ENCODE data around the gene VAV2.
A peak's percentile ranks its signal among the peaks of the same experiment; 100 is the strongest.

Gene VAV2

DNA sequence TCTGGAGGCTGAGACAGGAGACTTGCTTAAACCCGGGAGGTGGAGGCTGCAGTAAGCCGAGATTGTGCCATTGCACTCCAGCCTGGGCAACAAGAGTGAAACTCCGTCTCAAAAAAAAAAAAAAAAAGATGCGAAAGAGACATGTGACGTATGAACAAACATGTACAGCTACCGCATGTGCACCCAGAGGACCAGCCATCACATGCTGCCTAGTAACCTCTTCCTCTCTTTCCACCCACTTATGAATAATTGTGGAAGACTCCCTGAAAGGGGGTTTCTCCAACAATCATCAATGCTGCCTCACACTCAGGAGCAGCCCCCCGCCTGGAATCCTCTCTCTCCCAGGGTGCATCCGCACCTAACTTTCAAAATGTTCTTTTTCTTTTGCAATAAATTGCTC lies 256.2 kb downstream of the VAV2 start:
- no peak for DNase-seq

DNA sequence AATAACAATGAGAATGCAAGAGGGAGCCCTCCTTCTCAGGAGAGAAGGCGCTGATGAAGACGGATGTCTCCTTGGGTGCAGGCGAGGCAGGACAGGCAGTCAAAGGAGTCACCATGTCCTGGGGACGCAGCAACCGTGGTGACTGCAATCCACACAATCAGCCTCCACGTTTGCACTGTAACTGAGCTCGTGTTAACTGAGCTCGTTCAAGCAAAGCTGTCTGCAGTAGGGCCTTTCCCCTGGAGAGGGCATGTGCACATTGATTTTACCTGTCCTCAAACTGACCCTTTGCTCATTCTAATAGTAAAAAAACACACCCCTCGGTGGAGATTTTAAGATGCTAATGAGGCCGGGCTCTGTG lies 256.7 kb downstream of the VAV2 start:
- DNase-seq = no peak

DNA sequence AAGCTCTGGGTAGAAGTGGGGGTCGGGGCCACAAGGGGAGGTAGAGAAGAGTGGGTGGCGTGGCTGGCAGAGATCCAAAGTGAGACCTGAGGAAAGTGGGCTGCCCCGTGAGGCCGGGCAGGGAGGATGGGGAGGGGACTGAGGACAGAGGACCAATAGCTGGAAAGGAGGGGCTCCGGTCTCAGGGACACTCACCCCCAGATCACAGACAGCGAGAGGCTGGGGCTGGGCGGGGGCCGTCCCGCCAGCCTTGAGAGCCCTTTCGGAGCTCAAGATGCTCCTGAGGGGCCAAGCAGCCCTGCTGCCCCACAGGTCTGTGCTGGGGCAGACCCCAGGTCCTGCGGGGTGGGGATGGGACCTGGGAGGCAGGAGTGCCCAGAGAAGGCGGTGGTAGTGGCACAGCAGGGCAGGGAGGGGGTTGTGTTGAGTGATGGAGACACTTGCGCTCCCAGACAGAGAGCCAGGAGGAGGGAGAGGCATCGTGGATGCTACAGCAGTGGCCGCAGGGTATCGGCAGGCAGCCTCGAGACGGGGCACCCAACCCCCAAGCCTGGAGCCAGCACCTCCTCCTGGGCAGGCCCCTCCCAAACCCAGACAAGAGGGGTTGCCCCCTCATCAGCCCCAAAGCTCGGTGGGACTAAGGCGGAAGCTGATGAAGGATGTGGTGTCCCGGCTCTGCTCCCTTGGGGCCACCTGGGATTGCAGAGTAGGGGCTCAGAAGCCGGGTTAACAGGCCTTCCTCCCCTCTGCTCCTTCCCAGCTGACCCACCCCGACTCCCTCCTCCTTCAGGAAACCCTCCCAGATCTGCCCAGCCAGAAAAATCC lies 257.3 kb downstream of the VAV2 start:
- no peak for DNase-seq

DNA sequence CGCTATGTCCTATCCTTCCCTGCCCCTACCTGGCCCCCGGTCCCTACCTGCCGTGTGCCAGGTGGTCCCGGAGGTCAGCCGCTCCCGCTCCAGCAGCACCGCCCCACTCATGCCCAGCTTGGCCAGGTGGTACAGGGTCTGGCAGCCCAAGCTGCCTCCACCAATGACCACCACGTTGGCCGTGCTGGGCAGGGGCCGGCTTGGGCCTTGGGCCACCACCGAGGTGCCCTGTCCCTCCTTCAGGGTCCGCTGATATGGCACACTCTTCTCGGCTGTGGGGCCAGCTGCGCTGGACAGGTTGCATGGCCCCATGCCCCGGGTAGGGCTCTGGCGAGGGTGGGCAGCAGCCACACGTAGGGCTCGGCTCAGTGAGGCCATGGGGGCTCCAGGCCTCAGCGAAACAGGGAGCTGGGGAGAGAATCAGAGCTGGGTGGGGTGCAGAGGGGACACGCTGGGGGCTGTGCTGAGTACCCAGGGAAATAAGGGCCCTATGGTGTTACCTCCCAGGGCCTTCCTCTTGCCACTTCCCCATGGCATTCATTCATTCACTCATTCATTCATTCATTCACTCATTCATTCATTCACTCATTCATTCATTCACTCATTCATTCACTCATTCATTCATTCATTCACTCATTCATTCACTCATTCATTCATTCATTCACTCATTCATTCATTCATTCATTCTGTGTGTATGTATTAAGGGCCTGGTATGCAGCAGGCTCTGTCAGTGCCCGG lies 258.2 kb downstream of the VAV2 start:
- DNase-seq = no peak

DNA sequence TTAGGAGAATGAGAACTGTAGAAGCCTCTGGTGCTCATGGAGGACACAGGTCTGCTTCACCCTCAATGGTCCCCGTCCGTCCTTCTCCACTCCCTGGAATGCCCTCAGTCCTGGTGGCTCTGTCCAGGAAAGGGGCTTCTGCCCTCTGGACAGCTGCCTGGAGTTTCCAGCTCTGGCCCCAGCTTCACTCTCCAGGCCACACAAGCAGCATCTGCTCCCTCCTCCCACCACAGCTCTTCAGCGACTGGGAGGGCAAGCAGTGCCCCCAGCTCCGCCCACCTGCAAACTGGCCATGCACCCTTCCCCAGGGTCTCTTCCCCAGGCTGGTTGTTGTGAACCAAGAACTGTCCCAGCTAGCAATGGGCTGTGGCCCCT lies 258.7 kb downstream of the VAV2 start:
- DNase-seq = no peak

DNA sequence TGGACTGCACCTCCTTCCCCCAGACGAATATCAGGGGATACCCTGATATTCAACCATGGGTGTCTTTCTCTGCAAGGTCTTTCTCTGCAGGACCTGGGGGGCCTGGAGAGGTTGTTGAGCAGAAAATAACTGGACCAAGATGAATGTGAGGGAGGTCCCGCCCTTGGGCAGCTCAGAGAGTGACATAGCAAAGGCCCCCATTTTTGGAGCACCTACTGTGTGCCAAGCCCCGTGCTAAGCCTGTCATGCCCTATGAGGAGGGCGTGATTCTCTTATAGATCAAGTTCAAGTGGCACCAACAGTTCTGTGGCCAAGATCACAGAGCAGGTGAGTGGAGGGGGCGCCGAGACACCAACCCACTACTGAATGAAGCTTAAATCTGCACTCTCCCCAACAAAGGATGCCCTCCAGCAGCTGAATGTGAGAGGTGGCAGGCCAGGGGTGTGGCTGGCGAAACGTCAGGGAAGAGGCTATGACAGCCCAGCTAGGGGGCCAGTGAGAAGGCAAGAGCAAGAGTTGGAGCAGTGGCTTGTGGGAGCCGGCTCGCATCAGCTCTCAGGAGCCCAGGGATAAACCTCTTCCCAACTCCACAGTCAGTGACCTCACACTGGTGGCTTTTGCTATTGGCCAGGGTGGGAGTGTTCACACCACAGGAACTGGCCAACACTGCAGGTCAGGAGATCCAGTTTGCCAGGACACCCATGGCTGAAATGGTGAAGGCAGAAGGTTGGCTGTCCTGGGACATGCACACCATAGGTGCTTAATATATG lies 259.3 kb downstream of the VAV2 start:
- DNase-seq = no peak

DNA sequence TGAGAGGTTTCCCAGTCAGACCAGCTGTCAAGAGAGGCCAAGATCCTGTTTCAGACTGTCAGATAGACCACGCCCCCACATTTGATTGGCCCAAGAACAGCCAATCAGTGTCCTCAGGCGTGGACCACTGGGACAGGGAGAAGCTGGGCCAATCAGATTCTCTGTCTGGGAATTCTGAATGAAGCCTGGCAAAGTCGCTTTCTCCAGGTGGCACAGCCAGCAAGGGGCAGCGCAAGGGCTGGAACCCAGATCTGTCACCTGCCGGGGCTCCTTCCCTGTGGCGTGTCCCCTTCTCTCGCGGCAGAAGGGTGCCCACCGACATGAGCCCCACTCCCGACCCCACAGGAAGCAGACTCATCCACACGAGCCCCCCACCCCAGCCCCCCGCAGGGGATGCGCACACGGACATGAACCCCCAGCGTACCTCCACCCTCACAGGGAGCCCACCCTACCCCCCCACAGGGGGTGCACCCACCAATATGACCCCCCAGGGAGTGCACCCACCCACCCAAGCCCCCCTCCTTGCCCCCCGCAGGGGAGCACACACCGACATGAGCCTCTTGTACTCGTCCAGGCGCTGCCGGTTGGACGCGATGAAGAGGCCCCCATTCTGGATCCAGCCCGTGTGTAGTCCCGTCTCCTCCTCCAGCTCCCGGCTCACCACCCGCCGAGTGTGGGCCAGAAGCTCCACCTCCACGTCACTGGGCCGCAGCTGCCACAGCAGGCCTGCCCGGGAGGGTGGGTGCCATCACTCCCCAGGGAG lies 260.1 kb downstream of the VAV2 start:
- DNase-seq = peak; percentile 81

DNA sequence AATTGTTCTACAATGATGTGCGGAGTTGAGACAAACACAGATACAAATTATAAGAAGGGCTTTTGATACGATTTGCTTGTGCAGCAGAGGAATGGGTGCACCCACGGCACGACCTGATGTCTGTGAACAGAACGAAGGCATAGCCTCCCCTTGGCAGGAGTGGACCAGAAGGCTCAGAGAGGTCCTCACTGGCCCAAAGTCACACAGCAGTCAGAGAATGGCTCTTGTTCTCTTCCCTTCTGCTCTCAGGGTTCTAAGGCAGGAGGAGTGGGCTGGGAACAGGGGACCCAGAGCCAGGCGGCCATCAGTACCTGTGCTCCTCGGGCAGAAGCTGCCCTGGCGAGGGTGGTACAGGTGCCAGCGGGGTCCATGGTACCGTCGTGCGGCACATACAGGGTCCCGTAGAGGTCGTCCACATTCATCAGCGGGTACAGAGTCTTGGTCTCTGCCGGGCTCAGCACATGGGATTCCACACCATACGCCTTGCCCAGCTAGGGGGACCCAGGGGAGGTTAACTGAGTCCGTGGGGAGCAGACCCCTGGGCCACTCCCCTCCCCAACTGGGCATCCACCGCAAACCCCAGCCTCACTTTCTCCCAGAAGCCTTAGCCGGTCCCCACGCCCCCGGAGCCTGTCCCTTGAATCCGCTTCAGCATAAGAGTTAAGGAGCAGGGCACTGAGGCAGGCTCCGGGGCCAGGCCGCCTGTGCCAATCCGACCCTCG lies 261.0 kb downstream of the VAV2 start:
- DNase-seq = no peak

DNA sequence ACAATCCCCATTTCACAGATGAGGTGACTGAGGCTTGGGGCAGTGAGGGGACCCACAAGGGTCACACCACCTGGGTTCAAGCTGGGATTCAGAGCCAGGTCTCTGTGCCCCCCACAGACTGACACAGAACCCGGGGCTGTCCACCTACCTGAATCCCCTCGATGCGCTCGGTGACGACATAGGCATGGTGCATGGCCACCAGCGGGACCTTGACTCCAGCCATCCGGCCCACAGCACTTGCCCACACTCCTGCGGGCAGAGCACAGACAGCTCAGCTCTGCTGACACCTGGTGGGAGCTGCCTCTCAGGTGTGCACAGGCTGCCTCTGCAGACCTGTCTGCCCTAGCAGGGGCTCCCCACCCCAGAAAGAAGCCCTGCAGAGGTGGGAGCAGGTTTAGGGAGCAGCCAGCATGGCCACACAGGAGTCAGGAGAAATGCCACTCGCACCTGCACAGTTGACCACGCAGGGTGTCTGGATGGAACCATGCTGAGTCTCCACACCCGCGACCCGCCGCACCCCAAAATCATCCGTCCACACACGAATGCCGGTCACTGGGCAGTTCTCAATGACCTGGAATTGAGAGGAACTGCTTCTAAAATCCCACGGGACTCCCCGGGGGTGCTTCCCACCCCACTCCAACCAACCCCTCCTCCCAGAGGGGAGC lies 262.4 kb downstream of the VAV2 start:
- DNase-seq = no peak

DNA sequence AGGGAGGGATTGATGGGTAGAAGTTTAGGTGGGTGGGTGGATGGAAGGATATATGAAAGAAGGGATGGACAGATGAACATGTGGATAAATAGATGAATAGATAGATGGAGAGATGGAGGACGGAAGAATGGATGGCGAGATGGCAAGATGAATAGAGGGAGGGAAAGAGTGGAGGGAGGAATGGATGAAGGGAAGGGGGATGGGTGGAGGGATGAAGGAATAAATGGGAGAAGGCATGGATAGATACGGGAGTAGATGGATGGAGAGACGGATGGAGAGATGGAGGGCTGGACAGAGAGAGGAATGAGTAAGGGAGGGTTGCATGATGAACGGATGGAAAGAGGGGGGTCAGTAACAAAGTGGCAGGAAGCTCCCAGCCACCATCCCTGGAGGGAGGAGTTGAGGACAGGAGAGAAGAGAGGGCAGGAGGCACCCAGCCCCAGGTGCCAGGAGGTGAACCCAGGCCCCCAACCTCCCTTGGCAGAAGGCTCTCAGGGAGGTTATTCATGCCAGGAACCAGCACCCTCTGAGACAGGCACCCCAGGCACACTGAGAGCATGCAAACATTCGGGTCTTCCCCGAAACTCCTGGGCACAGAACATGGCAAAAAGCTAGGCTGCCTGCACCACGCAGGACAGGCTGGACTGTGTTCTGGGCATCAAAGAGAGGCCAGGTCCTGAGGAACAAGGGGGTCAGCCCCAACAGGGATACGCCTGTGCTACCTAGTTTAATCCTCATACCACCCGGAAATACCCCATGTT lies 263.1 kb downstream of the VAV2 start:
- DNase-seq = no peak

DNA sequence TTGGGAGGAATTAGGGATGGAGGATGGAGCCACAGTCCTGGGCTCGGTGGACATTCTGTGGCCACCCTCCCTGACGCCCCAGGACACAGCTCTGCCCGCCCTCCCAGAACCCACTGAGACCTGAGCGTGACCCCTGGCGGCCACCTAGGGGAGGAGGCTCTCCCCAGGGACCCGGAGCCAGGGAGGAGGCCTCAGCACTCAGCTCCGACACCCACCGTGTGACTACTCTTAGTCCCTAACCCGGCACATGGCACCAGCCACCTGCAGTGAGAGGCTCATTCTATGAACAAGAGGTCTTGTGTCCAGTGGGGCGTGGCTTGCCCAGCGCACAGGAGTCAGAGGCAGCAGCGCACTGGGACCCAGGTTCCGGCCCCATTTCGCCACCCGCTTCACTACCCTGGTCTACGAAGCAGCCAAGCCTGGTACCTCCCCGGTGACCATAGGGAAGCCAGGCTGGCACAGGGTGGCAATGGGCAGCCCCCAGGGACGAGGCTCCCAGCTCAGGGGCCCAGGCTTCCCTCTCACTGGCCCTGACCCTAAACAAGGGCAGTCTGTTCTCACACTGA lies 264.2 kb downstream of the VAV2 start:
- DNase-seq = no peak

DNA sequence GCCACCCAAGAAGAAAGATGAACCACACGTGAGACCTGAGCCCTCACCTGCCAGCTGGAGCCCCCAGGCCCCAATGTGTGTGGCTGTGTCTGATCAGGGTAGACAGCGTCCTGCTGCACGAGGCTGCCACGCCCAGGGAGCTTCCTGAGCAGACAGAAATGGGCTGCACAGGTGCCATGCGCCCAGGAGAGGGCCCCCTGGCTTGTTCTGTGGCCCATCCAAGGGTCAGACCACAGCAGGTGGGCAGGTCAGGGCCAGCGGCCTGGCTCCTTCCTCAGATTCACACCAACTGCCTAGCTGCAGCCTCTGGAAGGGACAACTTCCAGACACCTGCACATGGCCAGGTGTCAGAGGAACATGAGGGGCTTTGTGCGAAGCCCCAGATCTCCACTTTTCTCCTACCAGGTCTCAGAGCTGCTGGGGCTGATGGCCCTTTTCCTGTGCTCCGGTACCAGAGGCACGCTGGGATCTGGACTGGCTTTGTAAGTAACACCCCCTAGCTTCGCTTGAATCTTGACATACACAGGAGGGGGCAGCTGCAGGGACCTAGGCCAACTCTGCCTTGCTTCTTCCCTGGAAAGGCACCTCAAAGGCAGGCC lies 264.7 kb downstream of the VAV2 start:
- DNase-seq = no peak

DNA sequence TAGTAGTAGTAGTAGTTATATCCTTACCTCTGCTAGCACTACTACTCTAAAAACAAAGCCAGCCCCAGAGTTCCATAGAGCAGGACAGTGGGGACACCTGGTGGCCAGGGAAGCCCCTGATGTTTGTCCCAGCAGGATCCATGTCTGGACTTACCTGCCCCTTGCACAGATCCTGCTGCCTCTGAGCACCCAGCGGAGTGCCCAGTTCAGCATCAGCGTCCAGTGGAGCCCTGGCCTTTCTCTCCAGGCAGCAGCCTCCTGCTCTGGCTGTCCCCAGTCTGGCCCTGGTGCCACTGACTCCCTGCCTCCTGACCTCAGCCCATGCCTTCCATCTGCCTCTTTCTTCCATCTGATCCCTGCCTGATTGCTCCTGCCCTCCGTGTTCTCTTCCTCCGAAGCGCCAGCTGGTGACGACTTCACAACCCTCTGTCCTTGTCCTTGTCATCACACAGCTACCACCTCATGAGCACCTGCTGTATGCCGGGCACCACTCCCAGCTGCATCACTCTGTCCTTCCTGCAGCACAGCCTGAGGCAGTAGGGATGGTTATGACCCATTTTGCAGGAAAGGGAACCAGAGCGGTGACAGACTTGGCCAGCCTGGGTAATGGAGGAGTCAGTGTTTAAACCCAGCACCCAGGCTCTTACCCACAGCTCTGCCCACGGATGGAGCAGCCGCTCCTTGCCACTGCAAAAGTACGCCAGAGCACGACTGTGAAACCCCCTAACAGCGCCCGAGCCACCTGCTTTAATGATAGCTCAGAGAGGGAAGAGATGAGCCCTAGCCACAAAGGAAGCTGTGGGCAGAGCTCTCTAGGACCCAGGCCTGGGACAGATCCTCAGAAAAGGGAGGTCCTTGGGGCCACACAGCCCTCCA lies 265.5 kb downstream of the VAV2 start:
- DNase-seq = peak; percentile 20

DNA sequence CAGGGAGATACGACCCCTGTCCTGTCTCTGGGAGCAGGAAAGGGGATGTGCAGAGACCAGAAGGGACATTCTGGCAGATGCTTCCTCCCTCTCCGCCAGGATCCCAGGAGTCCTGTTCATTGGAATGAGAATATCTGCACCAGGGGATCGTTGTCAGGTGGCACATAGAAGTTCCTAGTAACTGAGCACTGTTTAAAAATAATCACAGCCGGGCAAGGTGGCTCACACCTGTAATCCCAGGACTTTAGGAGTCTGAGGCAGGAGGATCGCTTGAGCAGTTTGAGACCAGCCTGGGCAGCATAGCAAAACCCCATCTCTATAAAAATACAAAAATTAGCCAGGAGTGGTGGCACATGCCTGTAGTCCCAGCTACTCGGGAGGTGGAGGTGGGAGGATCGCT lies 266.2 kb downstream of the VAV2 start:
- no peak for DNase-seq

DNA sequence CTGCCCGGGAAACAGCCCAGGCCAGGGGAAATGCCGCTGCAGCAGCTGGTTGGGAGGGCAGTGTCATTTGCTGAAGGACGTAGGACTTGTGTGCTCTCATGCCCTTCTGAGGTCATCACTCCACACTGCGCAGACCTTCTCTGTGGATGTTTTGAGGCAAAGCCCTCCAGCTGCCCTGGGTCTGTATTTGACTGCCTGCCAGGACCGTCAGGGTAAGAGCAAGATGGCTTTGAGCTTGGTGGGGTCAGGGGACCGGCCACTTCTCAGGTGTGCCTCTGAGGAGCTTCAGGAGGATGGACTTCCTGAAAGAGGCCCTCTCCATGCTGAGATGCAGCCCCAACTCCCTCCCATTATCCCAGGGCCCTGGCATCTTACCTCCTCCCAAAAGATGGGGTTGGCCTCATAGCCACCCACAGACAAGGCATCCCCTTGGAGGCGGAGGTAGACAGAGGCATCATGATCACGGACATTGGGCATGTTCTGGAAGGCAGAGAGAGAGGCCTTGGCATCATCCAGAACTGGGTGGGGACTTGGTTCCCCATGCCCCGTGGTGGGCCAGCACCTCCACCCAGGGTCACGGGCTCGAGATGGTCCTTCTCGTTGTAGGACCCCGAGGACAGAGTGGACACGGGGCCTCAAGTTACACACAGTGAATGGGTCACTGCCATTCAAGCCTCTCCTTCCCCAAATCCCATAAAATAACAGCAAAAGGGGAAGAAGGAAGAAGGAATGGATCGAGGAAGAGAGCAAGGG lies 273.4 kb downstream of the VAV2 start:
- no peak for DNase-seq

DNA sequence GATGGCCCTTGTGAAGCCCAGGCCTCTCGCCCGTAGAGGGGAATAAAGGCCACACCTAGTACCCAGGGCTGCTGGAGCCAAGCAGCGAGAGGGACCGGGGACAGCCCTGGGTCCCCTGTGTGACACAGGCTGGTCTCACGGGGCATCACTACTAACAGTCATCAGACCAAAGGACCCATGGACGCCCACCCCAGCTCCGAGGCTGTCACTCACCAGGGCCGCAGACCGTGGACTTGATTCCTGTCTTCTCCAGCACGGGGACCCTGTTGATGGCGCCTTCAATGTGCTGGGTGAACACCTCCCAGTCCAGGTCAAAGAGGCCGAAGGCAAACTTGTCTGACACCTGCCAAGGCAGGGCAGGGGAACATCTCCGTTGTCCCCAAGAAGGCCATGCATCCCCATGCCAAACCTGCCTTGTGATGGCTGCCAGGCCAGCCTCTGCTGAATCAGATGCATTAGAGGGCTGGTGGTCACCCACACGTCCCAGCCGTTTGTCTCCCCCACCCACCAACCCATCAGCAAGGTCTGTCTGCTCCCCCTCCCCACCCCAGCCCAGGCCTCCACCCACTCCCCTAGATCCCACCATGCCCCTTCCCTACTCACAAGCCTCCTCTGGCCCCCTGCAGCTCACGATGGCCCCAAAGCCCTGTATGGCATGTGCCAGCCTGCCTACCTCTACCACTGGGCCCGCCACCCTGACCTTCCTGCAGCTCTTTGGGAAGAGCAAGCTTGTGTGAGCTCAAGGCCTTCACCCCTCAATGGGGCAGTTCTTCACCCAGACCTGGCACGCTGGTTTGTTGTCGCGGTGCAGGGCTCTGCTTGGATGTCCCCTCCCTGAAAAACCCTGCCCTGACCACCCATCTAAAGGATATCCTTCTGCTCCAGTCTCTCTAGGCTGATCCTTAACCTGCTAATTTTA lies 274.8 kb downstream of the VAV2 start:
- no peak for DNase-seq

DNA sequence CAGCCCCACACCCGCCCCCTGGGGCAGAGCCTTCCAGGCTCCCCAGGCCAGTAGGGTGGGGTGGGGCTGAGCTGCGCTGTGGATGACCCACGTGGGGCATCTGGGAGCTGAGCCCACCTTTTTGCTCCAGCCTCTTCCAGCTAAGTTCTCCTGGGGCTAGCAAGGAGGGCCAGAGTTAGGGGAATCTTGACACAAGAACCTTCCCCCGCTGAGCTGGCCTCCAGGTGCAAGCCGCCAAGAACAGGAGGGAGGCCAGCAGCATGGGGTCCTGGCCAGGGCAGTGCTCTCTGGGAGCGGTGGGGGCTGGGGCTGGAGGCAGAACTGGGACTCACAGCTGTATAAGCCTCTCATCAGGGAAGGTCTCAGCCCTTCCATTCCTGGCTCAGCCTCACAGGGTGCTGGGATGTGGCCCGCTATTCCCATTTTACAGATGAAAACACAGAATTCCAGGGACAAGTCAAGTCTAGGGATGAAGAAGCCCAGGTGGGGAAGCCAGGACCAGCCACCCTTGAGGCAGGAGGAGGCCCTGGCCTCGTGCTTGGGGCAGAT lies 275.5 kb downstream of the VAV2 start:
- no peak for DNase-seq
